OCI-LY1 (cell line): Measurements from ENCODE around the gene OR2V1.
"Not testable (repeated sequence)": the region's sequence is repeated elsewhere in the genome, so short reads cannot be mapped to it uniquely, and the experiment has no call there.

Source experiments
- H2AFZ ChIP-seq: fragments of 200-600 bp; sonication (generic), shearing (Covaris generic); 2 replicates; pipeline ENCODE4 v1.6.0; 2014; ENCODE audit warnings: antibody characterized with exemption, mild to moderate bottlenecking, low read length
- H3F3A ChIP-seq: fragments of 200-600 bp; sonication (generic), shearing (Covaris generic); 2 replicates; pipeline ENCODE4 v1.6.0; 2014; ENCODE audit warnings: mild to moderate bottlenecking, antibody characterized with exemption, low read length, moderate library complexity; ENCODE audit not compliant: insufficient read depth
- H3K27ac ChIP-seq: fragments of 200-600 bp; sonication (generic); 2 replicates; pipeline ENCODE4 v1.5.1; 2014; ENCODE audit warnings: low read length, mixed run types, mild to moderate bottlenecking, low read depth; ENCODE audit not compliant: poor library complexity, severe bottlenecking
- H3K27me3 ChIP-seq: fragments of 200-600 bp; sonication (generic); 2 replicates; pipeline ENCODE4 v1.6.0; 2014; ENCODE audit warnings: antibody characterized with exemption, mild to moderate bottlenecking, low read length, moderate library complexity; ENCODE audit not compliant: insufficient read depth
- H3K36me3 ChIP-seq: fragments of 200-600 bp; sonication (generic); 2 replicates; pipeline ENCODE4 v1.6.1; 2014; ENCODE audit warnings: mild to moderate bottlenecking, antibody characterized with exemption, low read length, moderate library complexity, mixed read lengths; ENCODE audit not compliant: insufficient read depth
- H3K4me1 ChIP-seq: fragments of 200-600 bp; sonication (generic); 2 replicates; pipeline ENCODE4 v1.5.1; 2014; ENCODE audit warnings: mild to moderate bottlenecking, low read length, moderate library complexity; ENCODE audit not compliant: insufficient read depth, severe bottlenecking
- H3K4me2 ChIP-seq: fragments of 200-600 bp; sonication (generic), shearing (Covaris generic); 2 replicates; pipeline ENCODE4 v1.6.1; 2014; ENCODE audit warnings: low read length
- H3K4me3 ChIP-seq: fragments of 200-600 bp; sonication (generic); 2 replicates; pipeline ENCODE4 v1.5.1; 2014; ENCODE audit warnings: low read length, low read depth, mild to moderate bottlenecking, mixed read lengths; ENCODE audit not compliant: poor library complexity, severe bottlenecking
- H3K79me2 ChIP-seq: fragments of 200-600 bp; shearing (Covaris generic); 2 replicates; pipeline ENCODE4 v1.6.1; 2016; ENCODE audit warnings: mixed run types, low read length, mixed read lengths; ENCODE audit not compliant: insufficient read depth
- H3K9ac ChIP-seq: fragments of 200-600 bp; sonication (generic), shearing (Covaris generic); 2 replicates; pipeline ENCODE4 v1.6.1; 2014; ENCODE audit warnings: mild to moderate bottlenecking, low read length, mixed read lengths
- H3K9me2 ChIP-seq: fragments of 200-600 bp; sonication (generic), shearing (Covaris generic); 2 replicates; pipeline ENCODE4 v1.6.1; 2014; ENCODE audit warnings: low read depth, mild to moderate bottlenecking, low read length, mixed read lengths
- H3K9me3 ChIP-seq: fragments of 200-600 bp; shearing (Covaris generic); 2 replicates; pipeline ENCODE4 v1.6.1; 2014; ENCODE audit warnings: low read length, mixed read lengths
- H4K20me1 ChIP-seq: fragments of 200-600 bp; sonication (generic), shearing (Covaris generic); 2 replicates; pipeline ENCODE4 v1.6.0; 2016; ENCODE audit warnings: mild to moderate bottlenecking, low read length; ENCODE audit not compliant: insufficient read depth
- EZH2 ChIP-seq: fragments of 200-600 bp; sonication (generic), shearing (Covaris generic); IDR thresholded peaks from 2 replicates; pipeline ENCODE4 v1.8.0; 2017; ENCODE audit warnings: borderline replicate concordance, mixed run types, mild to moderate bottlenecking, antibody characterized with exemption, low read length, moderate library complexity, mixed read lengths
- TF ChIP-seq, protein P1 (sequence below): fragments of 200-600 bp; sonication (generic), shearing (Covaris generic); IDR thresholded peaks from 2 replicates; pipeline ENCODE4 v1.5.1; 2017; ENCODE audit warnings: mild to moderate bottlenecking, antibody characterized with exemption, low read length, moderate library complexity, mixed read lengths

Gene OR2V1

DNA sequence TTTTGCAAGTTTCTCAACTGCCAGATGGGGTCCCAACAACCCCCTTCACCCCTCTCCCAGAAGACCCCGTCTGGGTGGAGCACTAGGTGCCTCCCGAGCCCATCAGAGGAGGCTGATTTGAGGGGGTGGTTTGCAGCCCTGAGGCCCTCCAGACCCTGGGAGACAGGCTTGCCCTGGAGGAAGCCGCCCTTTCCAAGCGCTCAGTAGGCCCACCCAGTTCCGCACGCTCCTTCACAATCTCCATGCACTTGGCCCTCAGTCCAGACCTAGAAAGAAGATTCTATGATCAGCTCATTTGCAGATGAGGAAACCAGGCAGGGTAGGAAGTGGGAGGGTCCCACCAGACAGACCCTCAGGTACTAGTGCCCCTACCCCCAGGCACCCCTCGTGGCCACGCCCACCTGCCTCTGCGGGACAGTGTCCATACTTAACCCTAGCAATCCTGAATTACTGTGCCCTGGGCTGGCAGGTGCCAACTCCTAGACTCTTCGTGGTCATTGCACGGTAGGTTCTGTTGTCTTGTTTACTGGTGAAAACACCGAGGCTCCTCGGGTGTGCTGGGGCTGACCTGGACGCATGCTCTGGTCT is 22.3 kb downstream of the OR2V1 start:
- no peaks in the 10 kb centered on the region for H3F3A ChIP-seq
- no peak overlapping the region for H3K4me3 ChIP-seq
- 0 out of 2 replicates have a peak, but pooled peaks cover 4% of the 10 kb centered on the region for H3K27me3 ChIP-seq
- no peaks in the 10 kb centered on the region for H4K20me1 ChIP-seq
- H3K27ac ChIP-seq: no peak overlapping the region
- TF ChIP-seq EZH2: no peak
- TF ChIP-seq, protein P1, sequence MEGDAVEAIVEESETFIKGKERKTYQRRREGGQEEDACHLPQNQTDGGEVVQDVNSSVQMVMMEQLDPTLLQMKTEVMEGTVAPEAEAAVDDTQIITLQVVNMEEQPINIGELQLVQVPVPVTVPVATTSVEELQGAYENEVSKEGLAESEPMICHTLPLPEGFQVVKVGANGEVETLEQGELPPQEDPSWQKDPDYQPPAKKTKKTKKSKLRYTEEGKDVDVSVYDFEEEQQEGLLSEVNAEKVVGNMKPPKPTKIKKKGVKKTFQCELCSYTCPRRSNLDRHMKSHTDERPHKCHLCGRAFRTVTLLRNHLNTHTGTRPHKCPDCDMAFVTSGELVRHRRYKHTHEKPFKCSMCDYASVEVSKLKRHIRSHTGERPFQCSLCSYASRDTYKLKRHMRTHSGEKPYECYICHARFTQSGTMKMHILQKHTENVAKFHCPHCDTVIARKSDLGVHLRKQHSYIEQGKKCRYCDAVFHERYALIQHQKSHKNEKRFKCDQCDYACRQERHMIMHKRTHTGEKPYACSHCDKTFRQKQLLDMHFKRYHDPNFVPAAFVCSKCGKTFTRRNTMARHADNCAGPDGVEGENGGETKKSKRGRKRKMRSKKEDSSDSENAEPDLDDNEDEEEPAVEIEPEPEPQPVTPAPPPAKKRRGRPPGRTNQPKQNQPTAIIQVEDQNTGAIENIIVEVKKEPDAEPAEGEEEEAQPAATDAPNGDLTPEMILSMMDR: no peak
- H2AFZ ChIP-seq: no peak overlapping the region
- no peak overlapping the region for H3K9ac ChIP-seq
- no peaks in the 10 kb centered on the region for H3K4me1 ChIP-seq
- no peak overlapping the region for H3K4me2 ChIP-seq
- no peaks in the 10 kb centered on the region for H3K79me2 ChIP-seq
- H3K9me3 ChIP-seq: no peaks in the 10 kb centered on the region
- H3K36me3 ChIP-seq: no peaks in the 10 kb centered on the region
- no peaks in the 10 kb centered on the region for H3K9me2 ChIP-seq

DNA sequence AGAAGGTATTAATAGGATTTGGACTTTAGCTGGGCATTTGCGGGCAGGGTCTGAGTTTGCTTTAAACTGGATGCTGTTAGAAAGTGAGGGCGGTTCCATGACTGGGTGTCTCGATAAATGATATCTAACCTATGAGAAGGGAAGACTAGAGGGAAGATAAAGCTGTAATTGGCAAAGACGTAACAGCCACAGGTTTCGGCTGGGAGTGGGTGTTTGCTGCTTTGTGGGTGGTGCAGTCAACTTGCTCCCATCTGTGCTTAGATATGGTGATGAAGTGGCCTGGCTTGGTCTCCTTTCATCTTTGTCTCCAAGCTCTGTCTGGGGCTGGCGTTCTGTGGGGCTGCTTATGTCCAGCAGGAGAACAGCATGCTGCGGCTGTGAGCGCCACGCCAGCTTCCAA is 23.3 kb downstream of the OR2V1 start:
- Histone ChIP-seq H3F3A (no peaks in the 10 kb centered on the region), H3K79me2 (no peaks in the 10 kb centered on the region), H3K4me3 (no peak overlapping the region), H3K36me3 (no peaks in the 10 kb centered on the region), H3K9ac (no peak overlapping the region), H4K20me1 (no peaks in the 10 kb centered on the region), H3K4me2 (no peak overlapping the region), H2AFZ (no peak overlapping the region), H3K9me2 (no peaks in the 10 kb centered on the region), H3K9me3 (no peaks in the 10 kb centered on the region), H3K27me3 (0 out of 2 replicates have a peak, but pooled peaks cover 4% of the 10 kb centered on the region), H3K4me1 (no peaks in the 10 kb centered on the region), H3K27ac (no peak overlapping the region)
- TF ChIP-seq, protein P1: no peak
- TF ChIP-seq EZH2: no peak

DNA sequence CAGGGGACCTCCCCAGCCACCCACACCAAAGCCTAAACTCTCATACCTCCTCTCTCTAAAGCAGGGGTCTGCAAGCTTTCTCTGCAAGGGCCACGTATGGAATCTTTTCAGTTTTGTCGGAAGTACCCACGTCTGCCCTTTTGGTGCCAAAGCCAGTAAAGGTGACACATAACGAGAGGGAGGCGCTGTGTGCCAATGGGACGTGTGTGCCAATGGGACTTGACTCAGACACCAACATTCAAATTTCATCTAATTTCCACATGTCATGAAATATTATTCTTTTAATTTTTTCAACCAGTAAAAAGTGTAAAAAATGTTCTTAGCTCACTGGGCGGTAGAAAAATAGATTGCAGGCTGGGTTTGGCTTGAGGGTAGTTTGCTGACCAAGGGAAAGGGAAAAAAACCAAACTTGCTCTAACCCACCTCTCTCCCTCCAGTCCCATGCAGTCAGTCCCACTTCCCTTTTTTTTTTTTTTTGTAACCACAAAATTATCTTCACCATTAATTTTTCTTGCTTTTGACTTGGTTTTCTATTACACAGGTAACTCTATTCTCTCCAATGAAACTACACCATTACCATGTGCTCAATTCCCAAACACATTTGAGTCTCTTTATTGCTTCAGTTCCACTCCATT is 25.5 kb downstream of the OR2V1 start:
- no peaks in the 10 kb centered on the region for H4K20me1 ChIP-seq
- H3K9me2 ChIP-seq: no peaks in the 10 kb centered on the region
- no peak for TF ChIP-seq EZH2
- TF ChIP-seq, protein P1: no peak
- H3K79me2 ChIP-seq: no peaks in the 10 kb centered on the region
- H3K27ac ChIP-seq: no peak overlapping the region
- no peak overlapping the region for H3K4me2 ChIP-seq
- no peak overlapping the region for H3K9ac ChIP-seq
- H3K9me3 ChIP-seq: no peaks in the 10 kb centered on the region
- H3K4me1 ChIP-seq: no peaks in the 10 kb centered on the region
- 0 out of 2 replicates have a peak, but pooled peaks cover 4% of the 10 kb centered on the region for H3K27me3 ChIP-seq
- H3K4me3 ChIP-seq: no peak overlapping the region
- no peaks in the 10 kb centered on the region for H3K36me3 ChIP-seq
- no peak overlapping the region for H2AFZ ChIP-seq
- H3F3A ChIP-seq: no peaks in the 10 kb centered on the region

DNA sequence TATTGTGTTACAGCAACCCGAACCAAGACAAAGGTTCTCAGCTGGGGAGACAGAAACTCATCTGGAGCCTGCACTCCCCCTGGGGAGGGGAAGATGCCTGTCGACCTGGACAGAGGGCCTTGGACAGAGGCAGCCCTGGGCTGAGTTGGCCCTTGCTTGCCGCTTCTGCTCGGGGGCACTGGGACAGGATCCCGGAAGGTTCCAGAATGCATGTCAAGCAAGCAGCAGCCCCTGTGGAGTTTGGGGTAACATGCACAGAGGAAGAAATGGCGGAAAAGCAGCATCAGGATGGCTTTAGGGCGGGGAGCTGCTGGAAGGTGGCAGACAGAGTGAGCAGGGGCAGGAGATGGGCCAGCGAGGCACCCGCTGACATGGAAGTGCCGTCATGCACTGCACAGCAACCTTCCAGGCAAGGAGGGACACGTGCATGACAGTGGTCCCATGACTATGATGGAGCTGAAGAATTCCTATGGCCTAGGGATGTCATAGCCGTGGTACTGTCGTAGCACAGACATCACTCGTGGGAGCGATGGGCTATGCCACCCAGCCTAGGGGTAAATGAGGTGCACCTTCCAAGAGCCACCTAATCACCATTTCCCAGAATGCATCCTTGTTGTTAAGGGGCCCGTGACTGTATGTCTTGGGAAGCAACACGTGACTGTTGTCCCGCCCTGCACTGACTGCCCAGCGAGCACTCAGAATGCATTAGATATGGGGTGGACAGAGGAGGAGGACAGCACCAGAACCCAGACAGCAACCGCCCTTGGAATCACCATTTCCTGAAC is 26.2 kb downstream of the OR2V1 start:
- H3K27ac ChIP-seq, H3K9ac ChIP-seq, H2AFZ ChIP-seq, H3K9me3 ChIP-seq, H3K36me3 ChIP-seq, H3K79me2 ChIP-seq, H3K4me1 ChIP-seq, H3K4me2 ChIP-seq, H3K4me3 ChIP-seq, H3K9me2 ChIP-seq, H4K20me1 ChIP-seq, H3K27me3 ChIP-seq, H3F3A ChIP-seq: not testable (repeated sequence)

DNA sequence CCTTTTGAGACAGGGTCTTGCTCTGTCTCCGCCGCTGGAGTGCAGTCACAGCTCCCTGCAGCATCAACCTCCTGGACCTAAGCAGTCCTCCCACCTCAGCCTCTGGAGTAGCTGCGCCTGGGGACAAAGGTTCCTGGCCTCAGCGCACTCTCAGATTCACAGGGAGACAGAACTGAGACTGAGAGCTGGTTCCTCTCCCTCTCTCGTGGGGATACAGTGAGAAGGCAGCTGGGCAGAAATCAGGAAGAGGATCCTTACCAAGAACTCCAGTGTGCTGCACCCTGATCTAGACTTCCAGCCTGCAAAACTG is 26.8 kb downstream of the OR2V1 start:
- H3K27ac ChIP-seq, H4K20me1 ChIP-seq, H3K9ac ChIP-seq, H2AFZ ChIP-seq, H3K36me3 ChIP-seq, H3F3A ChIP-seq, H3K4me3 ChIP-seq, H3K79me2 ChIP-seq, H3K9me3 ChIP-seq, H3K27me3 ChIP-seq, H3K4me2 ChIP-seq, H3K4me1 ChIP-seq, H3K9me2 ChIP-seq: not testable (repeated sequence)
